Measurements from ENCODE around the gene CNTNAP2.

The CNTNAP2 gene

GRCh38 chr7:146606628-146607027 lies 490.0 kb downstream of the CNTNAP2 start:
- DNase-seq (ENCODE audit: low spot score): no peak

DNA sequence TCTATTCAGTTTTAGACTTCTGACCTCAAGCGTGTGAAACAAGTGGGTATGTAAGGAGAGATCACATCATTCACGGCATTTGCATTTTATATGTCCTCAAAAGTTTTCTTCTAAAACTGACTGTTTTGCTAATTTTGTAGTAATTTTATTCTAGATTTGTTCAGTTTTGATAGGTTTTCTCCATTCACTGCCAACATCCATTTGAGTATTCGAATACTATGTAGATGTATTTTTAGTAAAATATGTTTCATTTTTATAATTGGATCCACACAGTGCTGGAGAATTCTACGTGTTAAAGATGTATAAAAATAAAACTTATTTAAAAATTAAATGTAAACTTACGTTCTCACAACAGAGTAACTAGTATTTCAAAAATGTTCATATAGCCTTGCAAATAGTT lies 503.0 kb downstream of the CNTNAP2 start:
- no peak for DNase-seq (ENCODE audit: low spot score)

DNA sequence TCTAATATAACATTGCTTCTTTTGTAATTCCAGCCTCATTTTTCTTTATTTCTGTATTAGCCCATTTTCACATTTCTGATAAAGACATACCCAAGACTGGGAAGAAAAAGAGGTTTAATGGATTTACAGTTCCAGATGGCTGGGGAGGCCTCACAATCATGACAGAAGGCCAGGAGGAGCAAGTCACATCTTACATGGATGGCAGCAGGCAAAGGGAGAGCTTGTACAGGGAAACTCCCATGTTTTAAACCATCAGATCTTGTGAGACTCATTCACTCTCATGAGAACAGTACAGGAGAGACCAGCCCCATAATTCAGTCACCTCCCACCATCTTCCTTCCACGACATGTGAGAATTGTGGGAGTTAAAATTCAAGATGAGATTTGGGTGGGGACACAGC lies 510.3 kb downstream of the CNTNAP2 start:
- no peak for DNase-seq (ENCODE audit: low spot score)

DNA sequence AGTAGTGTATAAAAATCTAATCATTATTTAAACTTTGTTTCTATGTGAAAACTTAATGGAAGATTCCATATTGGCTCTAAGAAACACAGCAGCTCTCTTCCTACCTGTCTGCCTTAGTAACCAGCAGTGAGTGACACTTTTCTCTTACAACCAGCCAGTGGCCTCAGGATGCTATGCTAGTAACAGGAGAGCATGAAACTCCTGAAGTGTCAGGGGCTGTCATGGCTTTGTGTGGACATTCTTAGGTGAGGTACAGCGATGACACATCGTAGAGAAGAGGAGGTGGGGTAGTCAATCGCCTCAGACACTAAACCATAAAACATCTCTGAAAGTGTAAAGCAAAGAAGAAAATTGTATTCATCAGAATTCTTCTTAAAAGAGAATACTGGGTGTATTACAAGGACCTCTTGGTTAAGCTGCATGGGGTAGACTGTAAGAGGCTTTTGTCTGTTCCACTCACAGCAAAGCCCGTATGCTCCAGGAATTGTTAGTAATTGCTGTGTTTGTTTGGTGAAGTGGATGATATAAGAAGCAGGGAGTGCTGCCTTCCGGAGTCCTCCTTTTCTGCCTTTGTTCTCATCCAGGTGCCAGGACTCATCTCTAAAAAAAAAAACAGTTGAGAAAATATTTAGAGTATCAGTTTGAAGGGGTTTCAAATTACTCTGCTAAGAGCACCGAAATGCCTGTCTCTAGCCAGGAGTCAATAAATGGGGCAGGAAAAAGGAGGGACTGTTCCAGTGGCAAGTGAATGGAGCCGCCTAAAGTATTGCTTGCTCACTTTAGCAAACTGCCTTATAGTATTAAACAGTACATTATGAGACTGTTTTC lies 518.8 kb downstream of the CNTNAP2 start:
- DNase-seq (ENCODE audit: low spot score): no peak

DNA sequence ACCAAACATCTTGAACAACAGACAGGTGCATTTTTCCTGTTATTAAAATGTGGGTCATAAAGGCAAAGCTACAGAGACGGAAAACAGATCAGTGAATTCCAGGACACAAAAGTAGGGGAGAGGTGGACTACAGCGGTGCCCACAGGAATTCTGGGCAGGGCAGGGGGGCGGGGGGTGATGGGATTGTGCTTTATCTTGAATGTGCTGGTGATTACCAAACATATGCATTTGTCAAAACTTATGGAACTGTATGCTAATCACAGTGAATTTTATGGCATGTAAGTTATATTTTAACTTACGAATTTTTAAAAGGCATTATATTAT lies 519.4 kb downstream of the CNTNAP2 start:
- no peak for DNase-seq (ENCODE audit: low spot score)

DNA sequence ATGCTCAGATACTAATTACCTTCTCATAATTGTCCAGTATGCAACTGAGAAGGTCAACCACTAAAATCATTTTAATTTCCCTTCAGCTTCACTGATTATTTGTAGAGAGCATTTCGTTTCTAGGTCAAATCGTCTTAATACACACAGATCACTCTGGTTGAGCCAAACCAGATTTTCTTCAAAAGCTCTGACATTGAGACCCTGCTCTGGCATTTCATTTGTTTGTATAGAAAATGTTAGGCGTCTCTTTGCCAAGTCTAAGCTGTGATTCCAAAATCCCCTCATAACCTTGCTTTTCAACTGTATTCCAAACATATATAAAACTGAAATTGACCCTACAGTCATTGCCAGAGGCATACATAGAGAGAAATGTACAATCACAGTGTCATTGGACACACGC lies 520.0 kb downstream of the CNTNAP2 start:
- DNase-seq (ENCODE audit: low spot score): no peak

DNA sequence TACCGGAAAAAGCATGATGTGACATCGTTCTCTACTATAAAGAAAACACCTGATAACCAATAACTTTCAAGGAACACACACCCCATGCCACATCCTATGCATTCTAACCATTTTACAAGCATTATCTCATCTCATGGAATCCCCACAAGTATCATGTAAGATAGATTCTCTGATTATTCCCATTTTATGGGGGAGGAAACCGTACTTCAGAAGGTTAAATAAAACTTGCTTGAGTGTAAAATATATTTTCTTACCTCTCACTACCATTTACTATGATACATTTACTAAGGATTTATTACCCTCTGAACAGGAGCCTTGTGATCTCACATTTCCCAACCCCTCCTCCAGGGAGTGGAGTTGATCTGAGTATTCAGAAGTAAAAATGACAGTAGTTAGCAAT lies 522.7 kb downstream of the CNTNAP2 start:
- no peak for DNase-seq (ENCODE audit: low spot score)

GRCh38 chr7:146641491-146641890 lies 524.9 kb downstream of the CNTNAP2 start:
- no peak for DNase-seq (ENCODE audit: low spot score)

GRCh38 chr7:146645383-146645976 lies 528.9 kb downstream of the CNTNAP2 start:
- DNase-seq (ENCODE audit: low spot score): no peak

DNA sequence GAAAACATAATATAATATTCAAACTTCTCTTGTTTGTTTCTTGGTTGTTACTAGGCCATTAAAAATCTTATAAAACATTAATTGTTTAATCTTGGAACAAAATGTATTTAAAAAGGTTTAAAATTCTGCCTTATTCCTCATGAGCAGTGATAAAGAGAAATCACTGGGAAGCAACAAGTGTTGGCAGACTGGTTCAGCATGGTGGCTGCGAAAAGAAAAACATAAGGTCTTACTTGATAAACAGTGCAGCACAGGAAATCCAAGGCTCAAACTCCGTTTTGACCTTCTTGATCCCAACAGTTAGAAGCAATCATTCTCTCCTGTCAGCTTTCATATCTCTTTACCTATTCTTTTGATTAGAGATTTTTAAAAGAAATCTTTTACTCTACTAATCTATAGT lies 530.8 kb downstream of the CNTNAP2 start:
- no peak for DNase-seq (ENCODE audit: low spot score)

DNA sequence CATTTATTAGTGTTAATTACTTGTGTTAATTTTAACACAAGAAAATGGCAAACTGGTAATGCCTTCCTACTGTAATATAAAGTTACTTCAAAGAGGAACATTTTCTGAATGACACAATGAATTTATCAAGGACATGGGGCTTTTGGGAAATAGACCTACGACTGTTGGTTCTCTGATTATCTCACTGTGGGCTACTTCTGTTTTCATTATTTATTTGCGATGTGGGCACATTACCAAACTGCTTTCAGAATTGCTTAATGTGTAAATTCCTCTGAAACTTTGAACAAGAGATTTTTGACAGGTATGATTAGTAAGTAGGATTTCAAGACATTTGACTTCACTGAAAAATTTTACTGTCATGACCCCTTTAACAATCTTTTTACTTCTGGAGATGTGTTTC lies 535.6 kb downstream of the CNTNAP2 start:
- DNase-seq (ENCODE audit: low spot score): no peak

DNA sequence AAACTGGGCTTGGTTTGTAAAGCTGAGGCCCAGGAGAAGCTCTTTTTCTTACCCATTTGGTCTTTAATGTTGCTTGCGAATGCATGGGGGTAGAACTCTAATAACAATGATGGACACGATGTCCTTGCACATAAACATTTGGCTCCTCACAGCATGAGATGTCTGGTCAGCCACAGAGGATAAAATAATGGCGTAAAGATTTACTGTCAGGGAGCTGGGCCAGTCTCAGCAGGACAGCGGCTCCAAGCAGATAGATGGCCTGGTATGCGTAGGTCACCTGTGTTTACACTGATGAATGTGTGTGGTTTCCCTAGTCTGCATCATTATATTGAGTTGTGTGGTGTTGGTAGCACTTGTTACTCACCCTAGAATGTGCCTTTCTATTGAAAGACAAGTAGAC lies 537.4 kb downstream of the CNTNAP2 start:
- DNase-seq (ENCODE audit: low spot score): no peak

- DNase-seq (ENCODE audit: low spot score): no peak
These were observed 539.6 kb downstream of the CNTNAP2 start for GRCh38 chr7:146655928-146656797.

- no peak for DNase-seq (ENCODE audit: low spot score)
These were observed 540.4 kb downstream of the CNTNAP2 start for GRCh38 chr7:146656988-146657387.

DNA sequence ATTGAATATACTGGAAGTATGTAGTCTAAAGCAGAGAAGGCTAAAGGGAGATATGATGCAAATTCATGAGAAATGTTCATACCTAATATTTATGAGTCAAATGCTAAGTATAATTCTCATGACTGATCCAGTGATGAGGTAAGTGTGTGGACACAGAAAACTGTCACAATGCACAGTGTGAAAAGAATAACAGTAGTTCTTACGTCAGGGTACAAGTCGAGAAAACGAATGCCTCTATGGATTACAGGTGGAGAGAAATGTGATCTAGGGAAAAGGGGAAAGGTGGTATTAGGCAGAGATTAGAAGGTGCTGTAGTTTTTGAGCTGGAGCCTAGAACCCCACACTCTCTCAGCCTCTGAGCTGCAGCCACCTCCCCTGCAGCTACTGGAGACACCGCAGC lies 542.0 kb downstream of the CNTNAP2 start:
- DNase-seq (ENCODE audit: low spot score): no peak

GRCh38 chr7:146659732-146660131 lies 543.1 kb downstream of the CNTNAP2 start:
- DNase-seq (ENCODE audit: low spot score): no peak

DNA sequence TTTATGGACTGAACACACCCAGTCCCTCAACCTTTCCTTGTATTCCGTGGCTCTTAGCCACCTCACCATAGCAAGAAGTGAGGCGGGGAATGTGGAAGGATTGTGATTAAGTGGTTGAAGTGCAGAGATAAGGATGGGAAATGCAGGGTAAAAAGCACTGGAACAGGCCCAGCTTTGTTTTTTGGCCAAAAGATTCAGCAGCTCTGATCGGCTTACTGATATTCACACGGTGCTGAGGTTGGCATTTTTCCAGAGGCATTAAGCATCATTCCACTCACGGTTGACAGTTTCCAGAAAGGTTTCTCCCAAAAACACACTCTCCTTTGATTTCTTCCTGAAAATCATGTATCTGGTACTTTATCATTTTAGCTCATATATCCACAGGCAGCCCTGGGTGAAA lies 544.2 kb downstream of the CNTNAP2 start:
- no peak for DNase-seq (ENCODE audit: low spot score)

DNA sequence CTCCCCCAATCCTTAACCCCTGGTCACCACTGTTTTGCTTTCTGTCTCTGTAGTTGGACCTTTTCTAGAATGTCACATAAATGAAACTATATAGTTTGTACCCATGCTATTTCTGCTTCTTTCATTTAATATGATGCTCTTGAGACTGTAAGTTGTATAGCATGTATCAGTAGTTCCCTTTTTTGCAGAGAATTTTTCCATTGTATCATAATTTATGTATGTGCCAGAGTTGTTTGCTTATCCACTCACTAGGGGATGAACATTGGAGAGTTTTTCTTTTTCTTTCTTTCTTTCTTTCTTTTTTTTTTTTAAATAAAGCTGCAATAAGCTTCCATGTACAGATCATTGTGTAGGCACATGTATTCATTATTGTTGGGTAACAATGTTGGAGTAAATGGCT lies 544.8 kb downstream of the CNTNAP2 start:
- no peak for DNase-seq (ENCODE audit: low spot score)

- no peak for DNase-seq (ENCODE audit: low spot score)
These were observed 545.3 kb downstream of the CNTNAP2 start for GRCh38 chr7:146661929-146662328.

GRCh38 chr7:146665023-146665422 lies 548.4 kb downstream of the CNTNAP2 start:
- no peak for DNase-seq (ENCODE audit: low spot score)

GRCh38 chr7:146670532-146670931 lies 553.9 kb downstream of the CNTNAP2 start:
- no peak for DNase-seq (ENCODE audit: low spot score)

DNA sequence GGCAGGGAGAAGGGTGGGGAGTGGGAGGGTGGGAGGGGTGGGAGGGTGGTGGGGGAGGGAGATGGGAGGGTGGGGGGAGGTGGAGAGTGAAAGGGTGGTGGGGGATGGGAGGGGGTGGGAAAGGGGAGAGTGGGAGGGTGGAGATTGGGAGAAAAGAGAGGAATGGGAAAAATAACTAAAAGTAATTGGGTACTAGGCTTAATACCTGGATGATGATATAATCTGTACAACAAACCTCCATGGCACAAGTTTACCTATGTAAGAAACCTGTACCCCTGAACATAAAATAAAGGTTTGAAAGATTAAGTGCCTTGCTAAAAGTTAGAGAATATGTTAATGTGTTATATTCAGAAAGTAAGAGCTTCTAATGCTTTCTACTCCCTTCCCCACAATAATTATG lies 564.9 kb downstream of the CNTNAP2 start:
- no peak for DNase-seq (ENCODE audit: low spot score)

DNA sequence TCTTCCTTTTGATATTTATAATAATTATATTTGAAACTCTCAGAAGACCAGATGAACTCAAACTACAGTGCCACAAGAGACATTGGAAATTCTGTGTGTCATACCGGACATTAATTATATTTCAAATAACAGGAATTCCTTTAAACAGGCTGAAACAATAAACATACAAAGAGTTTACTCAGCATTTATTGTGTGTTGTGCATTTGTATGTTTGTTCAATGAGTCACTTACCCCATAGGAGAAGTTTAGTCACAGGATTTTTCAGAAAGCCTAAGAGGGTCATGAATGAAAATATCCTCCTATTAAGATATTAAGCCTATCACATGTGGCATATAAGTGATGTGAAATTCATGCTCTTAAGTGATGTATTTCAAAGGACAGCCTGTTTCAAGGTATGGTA lies 566.8 kb downstream of the CNTNAP2 start:
- DNase-seq (ENCODE audit: low spot score): no peak
